Measurements from ENCODE around the gene ABTB1.

GRCh38 chr3:127692501-127693335 lies 20.0 kb downstream of the ABTB1 start:
- TF ChIP-seq EZH2 (IDR thresholded peaks at IDR 0.05) (no peak), POLR2AphosphoS5 (IDR thresholded peaks at IDR 0.05; ENCODE audit: borderline replicate concordance, low read depth, low read length) (no peak)

All from SK-N-MC (cell line).